ENCODE data around the gene USP5.
"Not testable (repeated sequence)": the region's sequence is repeated elsewhere in the genome, so short reads cannot be mapped to it uniquely, and the experiment has no call there.

USP5 gene

GRCh38 chr12:6840761-6841515, 11.0 kb upstream of the USP5 start, which contains the start of gene GNB3:
GNB3 (plus strand) TSS chr12:6840925; CDS start chr12:6841288, 363 bp downstream.
- DNase-seq (ENCODE audit: low read depth): no peak

- DNase-seq (ENCODE audit: low read depth): no peak
Measured at GRCh38 chr12:6842075-6842474, 9.9 kb upstream of the USP5 start.

GRCh38 chr12:6843118-6843902, 8.6 kb upstream of the USP5 start:
- DNase-seq (ENCODE audit: low read depth): no peak

- DNase-seq (ENCODE audit: low read depth): no peak
Measured at GRCh38 chr12:6845395-6845794, 6.6 kb upstream of the USP5 start.

- no peak for DNase-seq (ENCODE audit: low read depth)
Measured at GRCh38 chr12:6846316-6846869, 5.6 kb upstream of the USP5 start.

- DNase-seq (ENCODE audit: low read depth): no peak
Measured at GRCh38 chr12:6847676-6848075, 4.3 kb upstream of the USP5 start.

GRCh38 chr12:6849427-6849826, 2.5 kb upstream of the USP5 start:
- DNase-seq (ENCODE audit: low read depth): no peak

GRCh38 chr12:6849976-6850560, 1.9 kb upstream of the USP5 start:
- no peak for DNase-seq (ENCODE audit: low read depth)

- DNase-seq (ENCODE audit: low read depth): no peak
Measured at GRCh38 chr12:6850796-6851152, 1.2 kb upstream of the USP5 start.

GRCh38 chr12:6851153-6851920, 613 bp upstream of the USP5 start, which contains the start of gene CDCA3:
CDCA3 (minus strand) TSS chr12:6851286; CDS start chr12:6850952, 334 bp downstream.
- peak; percentile 94 for DNase-seq (ENCODE audit: low read depth)

- DNase-seq (ENCODE audit: low read depth): peak; percentile 49
Measured at GRCh38 chr12:6852651-6853354, 853 bp downstream of the USP5 start.

GRCh38 chr12:6853626-6854025, 1.7 kb downstream of the USP5 start:
- no peak for DNase-seq (ENCODE audit: low read depth)

GRCh38 chr12:6854036-6854435, 2.1 kb downstream of the USP5 start:
- DNase-seq (ENCODE audit: low read depth): no peak

- no peak for DNase-seq (ENCODE audit: low read depth)
Measured at GRCh38 chr12:6855322-6855721, 3.4 kb downstream of the USP5 start.

GRCh38 chr12:6858799-6859198, 6.8 kb downstream of the USP5 start:
- DNase-seq (ENCODE audit: low read depth): no peak

GRCh38 chr12:6860116-6860515, 8.2 kb downstream of the USP5 start:
- DNase-seq (ENCODE audit: low read depth): no peak

GRCh38 chr12:6860942-6861341, 9.0 kb downstream of the USP5 start:
- no peak for DNase-seq (ENCODE audit: low read depth)

GRCh38 chr12:6861391-6861790, 9.4 kb downstream of the USP5 start:
- no peak for DNase-seq (ENCODE audit: low read depth)

- no peak for DNase-seq (ENCODE audit: low read depth)
Measured at GRCh38 chr12:6863033-6863432, 11.1 kb downstream of the USP5 start.

- DNase-seq (ENCODE audit: low read depth): no peak
Measured at GRCh38 chr12:6863586-6864321, 11.8 kb downstream of the USP5 start.

- DNase-seq (ENCODE audit: low read depth): not testable (repeated sequence)
Measured at GRCh38 chr12:6865307-6865706, 13.4 kb downstream of the USP5 start.

All from HS-5 (cell line).